ENCODE measurements around the gene GSG1L. TPM values are rescaled to one million over a fixed set of nuclear protein-coding genes. Genes with fewer than 3 reads are reported as not detected.

GSG1L gene
- total RNA-seq, 3 donors from 2014 or later, result not detected

DNA sequence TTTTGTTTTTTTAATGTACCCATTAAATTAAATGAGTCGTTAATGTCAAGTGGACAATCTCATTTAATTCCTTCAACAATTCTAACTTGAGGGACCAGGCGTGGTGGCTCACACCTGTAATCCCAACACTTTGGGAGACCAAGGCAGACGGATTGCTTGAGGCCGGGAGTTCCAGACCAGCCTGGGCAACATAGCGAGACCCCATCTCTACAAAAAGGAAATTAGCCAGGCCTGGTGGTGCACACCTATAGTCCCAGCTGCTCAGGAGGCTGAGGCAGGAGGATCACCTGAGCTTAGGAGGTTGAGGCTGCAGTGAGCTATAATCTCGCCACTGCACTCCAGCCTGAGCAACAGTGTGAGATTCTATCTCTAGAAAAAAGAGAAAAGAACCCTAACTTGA lies 20.7 kb upstream of the GSG1L start:
- Histone ChIP-seq H3K4me1 (no peaks in the 10 kb centered on the region), H3K4me3 (no peak overlapping the region), H3K27me3 (no peaks in the 10 kb centered on the region), H3K9me3 (no peaks in the 10 kb centered on the region), H3K27ac (no peak overlapping the region), H3K36me3 (no peaks in the 10 kb centered on the region)
- no peak for DNase-seq (ENCODE audit: low spot score in 2 of 2)
- no peak for TF ChIP-seq POLR2AphosphoS5 (IDR thresholded peaks at IDR 0.05)
- TF ChIP-seq, protein P1, sequence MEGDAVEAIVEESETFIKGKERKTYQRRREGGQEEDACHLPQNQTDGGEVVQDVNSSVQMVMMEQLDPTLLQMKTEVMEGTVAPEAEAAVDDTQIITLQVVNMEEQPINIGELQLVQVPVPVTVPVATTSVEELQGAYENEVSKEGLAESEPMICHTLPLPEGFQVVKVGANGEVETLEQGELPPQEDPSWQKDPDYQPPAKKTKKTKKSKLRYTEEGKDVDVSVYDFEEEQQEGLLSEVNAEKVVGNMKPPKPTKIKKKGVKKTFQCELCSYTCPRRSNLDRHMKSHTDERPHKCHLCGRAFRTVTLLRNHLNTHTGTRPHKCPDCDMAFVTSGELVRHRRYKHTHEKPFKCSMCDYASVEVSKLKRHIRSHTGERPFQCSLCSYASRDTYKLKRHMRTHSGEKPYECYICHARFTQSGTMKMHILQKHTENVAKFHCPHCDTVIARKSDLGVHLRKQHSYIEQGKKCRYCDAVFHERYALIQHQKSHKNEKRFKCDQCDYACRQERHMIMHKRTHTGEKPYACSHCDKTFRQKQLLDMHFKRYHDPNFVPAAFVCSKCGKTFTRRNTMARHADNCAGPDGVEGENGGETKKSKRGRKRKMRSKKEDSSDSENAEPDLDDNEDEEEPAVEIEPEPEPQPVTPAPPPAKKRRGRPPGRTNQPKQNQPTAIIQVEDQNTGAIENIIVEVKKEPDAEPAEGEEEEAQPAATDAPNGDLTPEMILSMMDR (IDR thresholded peaks at IDR 0.05), result no peak
- TF ChIP-seq POLR2A (IDR thresholded peaks at IDR 0.05), result no peak
- intact Hi-C loops (cut with DNase I; ENCODE audit: low total_unique reads), result no loop called here

DNA sequence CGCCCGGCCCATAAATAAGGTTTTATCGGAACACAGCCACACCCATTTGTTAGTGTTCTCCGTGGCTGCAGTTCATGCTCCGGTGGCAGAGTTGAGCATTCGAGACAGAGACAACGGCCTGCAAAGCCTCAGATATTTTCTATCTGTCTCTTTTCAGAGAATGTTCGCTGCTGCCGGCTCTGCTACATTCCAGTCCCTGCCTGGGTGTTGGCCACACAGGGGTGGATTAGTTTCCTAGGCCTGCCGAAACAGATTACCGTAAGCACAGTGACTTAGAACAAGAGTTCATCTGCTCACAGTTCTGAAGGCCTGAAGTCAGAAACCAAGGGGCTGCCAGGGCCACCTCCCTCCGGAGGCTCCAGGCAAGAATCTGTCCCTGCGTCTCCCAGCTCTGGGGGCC lies 19.1 kb upstream of the GSG1L start:
- no peak for DNase-seq (ENCODE audit: low spot score in 2 of 2)
- TF ChIP-seq POLR2AphosphoS5 (IDR thresholded peaks at IDR 0.05), result no peak
- TF ChIP-seq POLR2A (IDR thresholded peaks at IDR 0.05), result no peak
- TF ChIP-seq, protein P1 (IDR thresholded peaks at IDR 0.05), result no peak
- H3K27ac ChIP-seq, result peak overlapping the region in 1 of 2 donors; percentile 54

DNA sequence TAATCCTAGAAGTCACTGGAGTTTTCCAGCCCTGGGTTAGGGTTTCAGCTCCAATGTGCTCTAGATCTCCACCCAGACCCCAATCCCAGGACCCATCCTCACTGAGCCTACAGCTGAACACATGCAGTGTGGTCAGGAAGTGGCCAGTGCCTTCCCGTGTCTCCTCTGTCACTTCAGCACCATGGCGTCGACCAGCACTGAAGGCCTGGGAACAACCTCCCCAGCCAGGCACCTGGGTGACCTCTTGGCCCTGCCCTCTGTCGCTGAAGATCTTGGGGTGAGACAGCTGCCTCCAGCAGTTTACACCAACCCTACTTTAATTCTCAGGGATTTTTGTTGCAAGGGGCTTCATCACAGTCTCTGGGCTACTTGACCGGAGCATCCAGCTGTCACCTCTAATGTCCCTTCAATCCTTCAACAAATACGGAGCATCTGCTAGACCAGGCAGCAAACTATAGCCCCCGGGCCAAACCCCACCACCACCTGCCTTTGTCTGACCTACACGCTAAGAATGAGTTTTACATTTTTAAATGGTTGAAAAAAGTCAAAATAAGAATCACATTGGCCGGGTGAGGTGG lies 18.0 kb upstream of the GSG1L start:
- no peak overlapping the region for H3K4me3 ChIP-seq
- no peaks in the 10 kb centered on the region for H3K9me3 ChIP-seq
- DNase-seq (ENCODE audit: low spot score in 2 of 2), result no peak
- no peaks in the 10 kb centered on the region for H3K27me3 ChIP-seq
- intact Hi-C loops (cut with DNase I; ENCODE audit: low total_unique reads), result no loop called here
- no peak overlapping the region for H3K27ac ChIP-seq
- H3K4me1 ChIP-seq, result no peaks in the 10 kb centered on the region
- no peak for TF ChIP-seq POLR2AphosphoS5 (IDR thresholded peaks at IDR 0.05)
- no peaks in the 10 kb centered on the region for H3K36me3 ChIP-seq

More for the DNA sequence above, 19.1 kb upstream of the GSG1L start:
- no peak overlapping the region for H3K4me3 ChIP-seq
- no peaks in the 10 kb centered on the region for H3K9me3 ChIP-seq
- no peaks in the 10 kb centered on the region for H3K27me3 ChIP-seq
- no peaks in the 10 kb centered on the region for H3K4me1 ChIP-seq
- intact Hi-C loops (cut with DNase I; ENCODE audit: low total_unique reads), result no loop called here
- no peaks in the 10 kb centered on the region for H3K36me3 ChIP-seq

DNA sequence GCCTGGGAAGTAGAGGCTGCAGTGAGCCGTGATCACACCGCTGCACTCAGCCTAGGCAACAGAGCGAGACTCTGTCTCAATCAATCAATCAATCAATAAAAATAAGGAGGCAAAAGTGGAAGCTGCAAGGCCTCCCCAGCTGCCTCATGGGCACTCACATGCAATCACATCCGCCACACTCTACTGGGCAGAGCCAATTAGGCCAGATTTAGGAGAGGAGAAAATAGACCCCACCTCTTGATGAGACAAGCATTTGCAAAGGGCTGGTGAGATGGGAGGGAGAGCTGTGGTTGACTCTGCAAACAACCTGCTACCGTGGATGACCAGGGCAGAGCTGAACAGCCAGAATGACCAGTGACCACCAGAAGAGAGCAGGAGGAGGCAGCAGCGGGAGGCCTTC lies 14.7 kb upstream of the GSG1L start:
- DNase-seq (ENCODE audit: low spot score in 2 of 2), result no peak
- intact Hi-C loops (cut with DNase I; ENCODE audit: low total_unique reads), result no loop called here
- no peaks in the 10 kb centered on the region for H3K36me3 ChIP-seq
- H3K27ac ChIP-seq, result no peak overlapping the region
- TF ChIP-seq, protein P1 (IDR thresholded peaks at IDR 0.05), result no peak
- no peak for TF ChIP-seq POLR2AphosphoS5 (IDR thresholded peaks at IDR 0.05)
- TF ChIP-seq POLR2A (IDR thresholded peaks at IDR 0.05), result no peak
- H3K4me1 ChIP-seq, result no peaks in the 10 kb centered on the region
- no peaks in the 10 kb centered on the region for H3K27me3 ChIP-seq
- H3K9me3 ChIP-seq, result no peaks in the 10 kb centered on the region
- no peak overlapping the region for H3K4me3 ChIP-seq

DNA sequence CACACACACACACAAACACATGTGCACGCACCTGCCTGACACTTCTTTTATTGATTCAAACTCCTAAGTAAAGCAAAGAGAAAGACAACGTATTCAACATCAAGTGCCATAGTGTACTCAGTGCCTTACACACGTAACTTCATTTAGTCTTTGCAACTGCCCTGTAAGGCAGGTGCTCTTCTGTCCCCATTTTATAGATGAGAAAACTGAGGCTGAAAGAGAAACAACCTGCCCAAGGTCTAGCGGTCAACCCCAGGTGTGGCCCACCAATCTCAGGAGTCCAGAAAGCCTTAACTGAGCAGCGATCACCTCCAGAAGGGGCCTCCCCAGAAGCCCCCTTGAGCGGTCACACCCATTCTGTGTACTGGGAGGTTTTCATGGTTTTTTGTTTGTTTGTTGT lies 10.3 kb upstream of the GSG1L start:
- intact Hi-C loops (cut with DNase I; ENCODE audit: low total_unique reads), result no loop called here
- Histone ChIP-seq H3K36me3 (no peaks in the 10 kb centered on the region), H3K27me3 (no peaks in the 10 kb centered on the region), H3K9me3 (no peaks in the 10 kb centered on the region), H3K4me1 (no peaks in the 10 kb centered on the region), H3K4me3 (no peak overlapping the region), H3K27ac (no peak overlapping the region)
- TF ChIP-seq, protein P1 (IDR thresholded peaks at IDR 0.05), result no peak
- TF ChIP-seq POLR2A (IDR thresholded peaks at IDR 0.05), result no peak
- no peak for TF ChIP-seq POLR2AphosphoS5 (IDR thresholded peaks at IDR 0.05)
- no peak for DNase-seq (ENCODE audit: low spot score in 2 of 2)

DNA sequence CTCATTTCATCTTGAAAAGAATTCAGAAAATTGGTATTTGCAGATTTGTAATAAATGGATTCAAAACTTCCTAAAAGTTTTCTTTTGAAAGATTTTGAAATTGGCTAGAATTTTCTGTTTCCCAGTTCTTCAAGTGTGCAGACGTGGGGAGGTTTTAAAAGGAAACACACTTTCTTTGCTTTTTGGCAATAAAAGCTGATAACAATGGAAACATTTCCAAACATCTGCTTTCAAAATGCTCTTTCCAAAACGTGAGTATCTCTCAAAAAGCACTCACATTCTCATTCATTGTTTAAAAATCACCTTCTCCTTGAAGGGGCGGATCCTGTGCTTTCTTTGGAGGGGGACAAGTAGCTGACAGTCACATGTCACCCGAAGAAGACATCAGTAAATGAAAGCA lies 8.6 kb upstream of the GSG1L start:
- no peaks in the 10 kb centered on the region for H3K36me3 ChIP-seq
- no peak overlapping the region for H3K27ac ChIP-seq
- TF ChIP-seq, protein P1 (IDR thresholded peaks at IDR 0.05), result no peak
- H3K4me3 ChIP-seq, result no peak overlapping the region
- H3K9me3 ChIP-seq, result no peaks in the 10 kb centered on the region
- H3K4me1 ChIP-seq, result no peaks in the 10 kb centered on the region
- DNase-seq (ENCODE audit: low spot score in 2 of 2), result no peak
- no peaks in the 10 kb centered on the region for H3K27me3 ChIP-seq
- intact Hi-C loops (cut with DNase I; ENCODE audit: low total_unique reads), result no loop called here
